NK-92 (cell line): Measurements from ENCODE around the gene PRSS48.
"Not testable (repeated sequence)": the region's sequence is repeated elsewhere in the genome, so short reads cannot be mapped to it uniquely, and the experiment has no call there.

Experiments used
- DNase-seq: peaks from one replicate; lab custom pipeline; 2025; ENCODE audit not compliant: unreplicated experiment; lab: John Stamatoyannopoulos, UW

PRSS48 gene

DNA sequence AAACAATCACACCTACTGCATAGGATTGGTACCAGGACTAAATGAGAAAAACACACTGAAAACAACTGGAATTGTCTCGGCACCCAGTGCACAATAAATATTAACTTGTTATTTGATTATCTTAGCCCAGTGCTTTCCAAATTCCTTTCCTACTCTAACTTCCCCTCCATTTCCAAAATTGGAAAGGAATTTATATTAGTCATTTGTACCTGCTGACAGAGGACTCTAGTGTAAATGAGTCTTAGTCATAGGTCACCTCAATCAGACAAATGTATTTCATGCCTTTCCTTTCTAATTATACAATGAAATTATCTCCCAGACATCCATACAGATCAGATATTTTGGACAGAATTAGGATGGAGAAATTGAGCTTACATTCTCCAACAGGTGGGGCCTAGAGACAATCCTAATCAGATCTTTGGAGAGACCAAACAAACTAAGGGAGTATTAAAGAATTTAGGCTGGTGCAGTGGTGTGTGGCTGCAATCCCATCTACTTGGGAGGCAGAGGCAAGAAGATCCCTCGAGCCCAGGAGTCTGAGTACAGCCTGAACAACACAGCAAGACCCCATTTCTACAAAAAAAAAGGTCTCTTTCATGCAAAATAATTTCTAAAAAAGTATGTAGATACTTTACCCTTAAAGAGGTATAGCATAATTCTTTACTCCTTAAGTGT is 38.4 kb downstream of the PRSS48 start:
- no peak for DNase-seq

DNA sequence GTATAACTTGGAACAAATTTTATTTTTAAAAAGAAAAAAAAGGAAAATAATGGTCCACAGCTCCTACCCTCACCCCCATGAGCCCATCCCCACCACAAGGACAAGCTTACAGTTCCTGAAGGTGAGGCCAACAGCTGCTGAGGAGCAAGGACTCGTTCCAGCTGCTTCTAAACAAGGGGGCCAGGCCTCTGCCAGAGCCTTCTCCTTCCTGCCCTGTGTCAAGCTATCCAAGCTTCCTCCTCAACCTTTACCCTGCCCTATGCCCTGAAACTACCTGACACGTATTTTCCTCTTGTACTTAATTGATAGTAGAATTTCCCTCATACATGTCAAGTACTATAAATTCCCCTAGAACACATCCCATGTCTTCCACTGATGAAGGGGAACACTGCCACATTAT is 39.7 kb downstream of the PRSS48 start:
- DNase-seq, result no peak

DNA sequence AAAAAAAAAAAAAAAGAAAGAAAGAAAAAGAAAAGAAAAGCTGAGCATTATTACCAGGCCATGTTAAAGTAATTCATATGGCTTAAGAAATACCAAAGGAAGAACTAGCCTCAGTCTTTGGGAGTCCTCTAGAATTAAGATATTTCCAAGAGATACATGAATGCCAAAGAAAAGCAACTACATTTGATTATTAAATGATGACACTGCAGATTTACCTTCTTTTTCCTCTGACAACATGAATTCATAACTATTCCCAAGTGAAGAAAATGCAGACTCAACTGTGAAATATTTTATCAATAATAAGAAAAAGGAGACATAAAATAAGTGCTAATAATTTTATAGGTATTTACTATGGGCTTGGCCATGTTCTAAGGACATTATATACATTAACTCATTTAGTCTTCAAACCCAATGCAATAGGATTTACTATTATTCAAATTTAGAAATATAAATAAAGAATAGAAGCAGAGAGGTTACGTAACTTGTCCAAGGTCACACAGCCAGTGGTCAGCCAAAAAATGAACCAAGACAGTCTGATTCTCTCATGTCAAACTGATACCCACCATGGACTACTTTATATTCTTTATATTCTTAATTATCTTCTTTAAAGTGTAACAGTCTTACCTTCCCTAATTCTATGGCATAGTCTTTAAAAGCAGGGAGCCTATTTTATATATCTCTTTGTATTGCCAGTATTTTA is 41.5 kb downstream of the PRSS48 start:
- DNase-seq, result no peak

DNA sequence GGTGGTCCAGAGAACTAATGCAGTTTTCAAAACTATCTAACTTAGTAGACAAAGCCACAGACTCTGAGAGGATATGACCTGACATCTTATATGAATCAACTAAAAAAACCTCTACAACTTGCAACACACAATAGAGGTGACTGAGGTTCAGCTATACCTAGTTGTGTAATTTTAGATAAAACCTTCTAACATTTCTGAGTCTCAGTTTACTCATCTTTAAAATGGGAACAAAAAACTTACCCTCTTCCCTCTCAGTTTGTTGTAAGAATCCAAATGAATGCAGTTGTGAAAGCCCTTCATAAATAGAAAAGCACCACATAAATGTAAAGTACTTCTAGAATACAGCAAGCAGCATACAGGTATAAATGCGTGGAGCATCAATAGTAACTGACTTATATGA is 42.5 kb downstream of the PRSS48 start:
- DNase-seq, result no peak

DNA sequence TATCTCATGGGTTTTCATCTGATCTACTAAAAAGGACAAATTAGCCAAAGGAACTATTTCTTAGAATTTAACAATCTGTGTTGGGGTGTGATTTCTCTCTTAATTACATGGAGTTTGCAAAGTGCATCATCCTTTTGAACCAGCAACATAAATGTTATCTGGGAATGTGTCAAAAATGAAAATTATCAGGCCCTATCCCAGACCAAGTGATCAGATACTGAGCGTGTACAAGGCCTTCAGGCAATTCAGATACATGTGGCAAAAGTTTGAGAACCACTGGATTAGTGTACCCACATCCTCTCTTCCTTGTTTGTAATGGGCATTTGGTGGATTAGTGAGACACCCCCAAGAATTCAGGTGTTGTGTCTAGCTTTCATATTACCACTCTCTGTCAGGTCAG is 44.6 kb downstream of the PRSS48 start:
- DNase-seq, result no peak

DNA sequence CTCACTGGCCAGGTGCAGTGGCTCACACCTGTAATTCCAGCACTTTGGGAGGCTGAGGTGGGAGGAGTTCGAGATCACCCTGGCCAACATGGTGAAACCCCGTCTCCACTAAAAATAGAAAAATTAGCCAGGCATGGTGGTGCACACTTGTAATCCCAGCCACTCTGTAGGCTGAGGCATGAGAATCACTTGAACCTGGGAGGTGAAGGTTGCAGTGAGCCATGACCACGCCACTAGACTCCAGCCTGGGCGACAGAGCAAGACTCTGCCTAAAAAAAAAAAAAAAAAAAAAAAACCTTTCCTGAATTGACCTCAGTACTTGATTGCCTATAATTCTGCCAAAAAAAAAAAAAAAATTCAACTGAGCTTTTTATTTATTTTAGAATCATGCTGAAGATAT is 45.2 kb downstream of the PRSS48 start:
- DNase-seq, result not testable (repeated sequence)

DNA sequence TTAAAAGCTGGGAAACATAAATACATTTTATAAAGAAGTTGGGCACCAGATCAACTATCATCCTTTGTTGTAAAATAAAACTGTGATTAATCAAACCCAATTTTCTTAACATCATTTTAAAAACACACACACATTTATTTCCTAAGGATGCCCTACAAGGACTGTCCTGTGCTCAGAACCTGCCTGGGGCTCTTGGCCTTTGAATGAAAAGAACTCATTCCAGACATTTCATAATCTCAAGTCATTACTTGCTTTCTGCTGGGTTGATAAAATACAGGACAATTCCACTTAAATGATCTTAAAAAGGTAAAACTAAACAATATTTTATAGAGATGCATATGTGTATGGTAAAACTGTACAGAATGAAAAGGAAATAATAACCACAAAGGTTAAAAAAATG is 45.6 kb downstream of the PRSS48 start:
- DNase-seq, result no peak

DNA sequence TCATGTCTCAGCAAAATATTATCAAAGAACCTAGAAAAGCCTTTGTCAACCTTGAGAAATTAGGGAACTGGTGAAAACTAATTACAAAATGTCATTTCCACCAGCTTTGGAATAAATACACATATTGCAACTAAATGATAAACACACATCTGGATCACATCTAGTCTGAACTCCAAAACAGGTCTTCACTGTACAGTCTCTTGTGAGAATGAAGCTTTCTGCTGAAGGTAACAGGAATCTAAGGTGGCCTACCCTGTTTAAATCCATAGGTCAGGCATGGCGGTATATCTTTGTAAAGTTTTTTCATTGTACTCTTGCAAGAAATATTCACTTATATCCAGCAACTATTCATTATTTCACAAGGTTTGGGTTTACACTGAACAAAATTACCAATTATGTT is 46.7 kb downstream of the PRSS48 start:
- DNase-seq, result no peak

DNA sequence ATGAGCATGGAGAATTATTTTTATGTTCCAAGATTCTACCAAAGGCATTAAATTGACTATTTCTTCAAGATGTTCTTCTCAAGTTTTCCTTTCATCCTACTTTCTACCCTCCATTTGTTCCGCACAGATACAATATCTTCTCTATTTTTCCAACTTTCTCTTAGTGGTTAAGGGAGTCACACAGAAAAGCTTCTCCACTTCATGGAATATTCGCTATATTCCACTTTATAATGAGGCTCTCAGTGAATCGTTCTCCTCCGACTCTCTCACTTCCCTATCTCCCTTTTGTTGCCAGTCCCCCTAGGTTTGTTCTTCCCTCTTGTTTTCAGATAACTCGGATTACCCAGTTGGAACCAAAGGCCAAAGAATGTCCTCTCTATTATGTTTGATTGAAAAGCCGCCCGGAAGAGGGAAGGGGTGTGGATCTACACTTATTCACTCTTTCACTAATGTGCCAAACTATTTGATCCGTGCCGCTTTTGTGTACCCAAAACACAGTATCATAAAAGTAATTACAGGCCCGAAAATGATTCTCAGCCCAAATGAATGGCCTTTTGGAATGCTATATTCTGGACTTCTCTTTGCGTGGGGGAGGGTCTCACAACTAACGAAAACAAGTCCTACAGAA is 47.3 kb downstream of the PRSS48 start:
- no peak for DNase-seq

DNA sequence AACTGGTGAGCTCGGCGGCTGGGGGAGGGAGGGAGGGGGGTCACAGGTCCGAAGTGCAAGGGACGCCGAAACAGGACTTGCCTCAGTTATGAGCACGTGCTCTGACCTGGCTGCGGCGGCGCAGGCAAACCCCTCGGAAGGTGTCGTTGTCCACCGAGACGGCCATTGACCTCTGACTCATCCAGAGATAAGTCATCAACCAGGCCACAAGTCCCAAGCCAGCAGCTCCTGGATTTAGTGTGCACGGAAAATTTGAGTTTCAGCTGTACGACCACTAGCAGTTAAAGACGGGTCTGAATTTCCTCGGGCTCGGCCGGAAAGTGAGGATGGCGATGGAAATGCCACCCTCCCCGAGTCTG is 47.8 kb downstream of the PRSS48 start:
- DNase-seq, result no peak

DNA sequence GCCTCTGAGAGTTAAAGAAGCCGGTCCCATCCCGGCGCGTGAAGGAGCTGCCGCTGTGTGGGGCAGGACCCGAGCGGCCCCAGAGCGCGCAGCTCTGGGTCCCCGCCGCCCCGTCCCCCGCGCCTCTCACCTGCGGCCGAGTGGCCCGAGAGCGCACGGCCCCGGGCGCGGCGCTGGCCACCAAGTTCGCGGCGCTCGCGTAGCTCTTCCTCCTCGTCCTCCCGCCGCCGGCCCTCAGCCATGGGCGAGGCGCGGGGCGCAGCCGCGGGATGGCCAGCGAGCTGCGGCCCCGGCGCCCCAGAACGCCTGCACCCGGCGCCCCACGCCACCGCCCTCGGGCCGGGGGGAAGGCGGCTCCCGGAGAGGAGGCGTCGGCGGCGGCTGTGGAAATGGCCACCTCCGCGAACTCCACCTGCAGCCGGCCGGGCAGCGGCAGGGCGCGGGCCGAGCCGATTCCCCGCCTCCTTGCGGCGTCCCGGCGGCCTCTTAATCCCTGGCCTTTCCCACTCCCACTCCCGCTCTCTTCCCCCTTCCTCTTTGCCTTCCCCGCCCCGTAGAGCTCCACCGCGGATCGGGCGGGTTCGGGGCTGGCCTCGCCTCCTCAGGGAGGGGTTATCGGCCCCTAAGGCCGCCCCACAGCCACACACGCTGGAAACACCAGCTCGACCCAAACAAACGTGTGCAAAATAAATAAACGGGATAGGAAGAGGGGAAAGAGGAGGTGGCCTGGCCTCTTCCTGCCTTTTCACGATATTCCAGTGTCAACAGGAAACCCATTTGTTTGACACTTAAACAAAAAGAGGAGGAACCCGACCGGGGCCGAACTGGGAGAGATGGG is 48.4 kb downstream of the PRSS48 start, which contains the start of gene SH3D19:
Gene SH3D19, minus strand, starts transcription at position 495 of the 838 bp plus-strand sequence. Its CDS starts 253 bp downstream, at position 242.
- DNase-seq, result no peak

DNA sequence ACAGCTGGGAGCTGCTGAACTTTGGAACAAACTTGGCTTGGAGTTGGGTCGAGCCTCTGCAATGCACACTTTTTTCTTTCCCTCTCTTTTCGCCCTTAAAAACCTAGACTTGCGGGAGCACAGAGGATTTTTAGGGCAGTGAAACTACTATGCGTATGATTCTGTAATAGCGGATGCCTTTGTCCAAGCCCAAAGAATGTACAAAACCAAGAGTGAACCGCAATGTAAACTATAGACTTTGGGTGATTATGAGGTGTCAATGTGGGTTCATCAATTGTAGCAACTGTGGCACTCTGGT is 48.9 kb downstream of the PRSS48 start:
- no peak for DNase-seq

DNA sequence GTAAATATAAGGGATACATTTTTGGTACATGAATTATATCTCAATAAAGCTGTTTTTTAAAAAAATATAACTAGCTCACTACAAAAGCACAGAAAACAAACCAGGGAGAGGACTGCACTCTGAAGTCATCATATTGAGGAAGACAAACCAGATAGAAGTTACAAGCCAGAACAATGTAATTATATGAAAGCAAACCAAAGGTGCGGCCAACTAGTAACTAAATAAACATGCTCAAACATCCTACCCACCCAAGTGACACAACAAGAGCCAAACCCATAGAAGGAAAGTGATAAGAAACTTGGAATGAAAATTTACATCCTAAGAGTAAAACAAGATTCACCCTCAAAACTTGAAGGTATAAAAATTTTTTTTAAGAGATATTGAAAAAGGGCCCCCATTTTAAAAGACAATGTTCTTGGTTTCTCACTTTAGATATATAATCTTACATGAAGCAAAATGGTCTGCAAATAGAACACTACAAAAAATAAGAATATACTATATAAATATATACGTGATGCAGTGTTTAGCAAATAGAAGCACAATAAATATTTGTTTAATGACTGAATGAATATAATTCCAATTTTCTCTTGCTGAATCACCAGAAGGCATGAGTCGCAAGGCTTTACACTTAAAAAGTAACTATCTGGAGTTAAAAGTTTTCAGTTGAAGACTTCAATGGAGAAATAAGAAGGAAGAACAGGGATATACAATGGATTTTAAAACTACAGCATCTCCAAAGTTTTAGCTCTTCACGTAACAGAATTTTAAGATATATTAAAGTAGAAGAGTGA is 52.5 kb downstream of the PRSS48 start:
- no peak for DNase-seq

DNA sequence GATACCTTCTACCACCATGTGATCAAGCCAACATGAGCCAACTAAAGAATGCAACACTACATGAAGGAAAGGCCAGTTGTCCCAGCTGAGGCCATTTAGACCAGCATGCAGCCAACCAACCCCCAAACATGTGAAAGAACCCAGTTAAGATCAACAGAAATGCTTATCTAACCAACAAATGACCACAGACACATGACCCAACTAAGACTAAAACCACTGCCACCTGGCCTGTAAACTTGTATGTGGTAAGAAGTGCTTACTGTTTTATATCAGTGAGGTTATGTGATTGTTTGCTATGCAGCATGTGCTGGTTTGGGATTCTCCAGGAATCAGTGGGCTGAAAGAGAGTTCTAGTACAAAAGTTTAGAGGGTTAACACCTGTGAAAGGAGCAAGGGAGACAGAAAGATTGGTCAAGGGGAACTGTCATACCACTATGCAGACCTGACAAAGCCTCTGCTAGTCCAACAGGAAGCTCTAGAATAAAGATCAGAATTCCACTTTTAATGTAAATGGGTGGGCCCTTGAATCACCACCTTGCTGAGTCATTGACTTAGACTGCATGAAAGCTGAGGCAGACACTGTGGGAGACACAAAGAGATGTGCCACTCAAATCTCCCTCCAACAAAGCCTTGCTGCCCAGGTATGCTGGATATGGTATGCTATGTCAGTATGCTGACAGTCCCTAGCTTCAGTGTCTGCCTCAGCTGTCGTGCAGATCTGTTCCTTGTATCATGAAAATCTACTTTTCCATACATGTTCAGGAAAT is 54.5 kb downstream of the PRSS48 start:
- no peak for DNase-seq

DNA sequence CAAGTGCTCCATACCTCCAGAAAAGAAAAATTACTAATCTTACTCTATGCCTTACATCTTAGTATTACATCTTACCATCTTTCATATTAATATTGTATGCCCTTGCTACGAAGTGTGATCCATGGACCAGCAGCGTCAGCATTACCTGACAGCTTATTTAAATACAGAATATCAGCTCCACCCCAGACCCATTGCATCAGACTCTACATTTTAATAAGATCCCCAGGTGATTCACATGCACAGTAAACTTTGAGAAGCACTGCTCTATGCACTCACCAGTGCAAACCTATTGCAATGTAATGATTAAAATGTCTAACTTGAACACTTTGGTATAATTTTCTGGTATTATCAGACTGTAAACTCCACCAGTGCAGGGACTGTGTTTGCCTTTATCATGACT is 62.5 kb downstream of the PRSS48 start:
- DNase-seq, result no peak

DNA sequence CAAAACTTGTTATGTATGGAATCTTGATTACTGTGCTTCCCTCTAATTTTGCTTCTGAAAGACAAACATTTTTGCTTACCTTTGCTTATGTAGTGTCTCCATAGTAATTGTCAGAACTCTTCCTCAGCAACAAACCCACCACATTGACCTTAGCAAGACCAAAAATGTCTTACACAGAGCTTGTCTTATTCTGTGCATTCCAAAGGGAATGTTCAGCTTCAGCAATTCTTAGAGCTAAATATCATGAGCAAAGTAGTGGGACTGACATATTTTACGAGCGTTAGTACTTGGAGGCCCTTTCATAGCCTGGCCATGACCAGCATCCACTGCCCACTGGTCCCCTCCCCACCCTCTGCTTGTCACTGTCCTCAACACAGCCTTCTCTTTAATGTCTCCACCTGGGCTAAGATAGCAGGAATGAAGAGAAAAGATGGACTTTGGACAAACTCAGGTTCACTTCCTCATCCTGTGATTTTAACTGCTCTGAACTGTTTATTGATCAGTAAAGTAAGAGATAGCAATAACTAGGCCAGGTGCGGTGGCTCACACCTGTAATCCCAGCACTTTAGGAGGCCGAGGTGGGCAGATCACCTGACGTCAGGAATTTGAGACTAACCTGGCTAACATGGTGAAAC is 63.9 kb downstream of the PRSS48 start:
- DNase-seq, result no peak
